GM12873 (cell line): ENCODE measurements around the gene ABHD4.

Experiments
- TF ChIP-seq, protein P1 (sequence below): IDR thresholded peaks from 2 replicates; pipeline ENCODE4 v1.5.1; 2012; ENCODE audit warnings: low read depth, mild to moderate bottlenecking, moderate library complexity, low read length, control low read depth; ENCODE audit not compliant: insufficient read depth; ENCODE audit errors: missing control alignments

Gene ABHD4

GRCh38 chr14:22573804-22574203 is 24.3 kb upstream of the ABHD4 start:
- TF ChIP-seq, protein P1, sequence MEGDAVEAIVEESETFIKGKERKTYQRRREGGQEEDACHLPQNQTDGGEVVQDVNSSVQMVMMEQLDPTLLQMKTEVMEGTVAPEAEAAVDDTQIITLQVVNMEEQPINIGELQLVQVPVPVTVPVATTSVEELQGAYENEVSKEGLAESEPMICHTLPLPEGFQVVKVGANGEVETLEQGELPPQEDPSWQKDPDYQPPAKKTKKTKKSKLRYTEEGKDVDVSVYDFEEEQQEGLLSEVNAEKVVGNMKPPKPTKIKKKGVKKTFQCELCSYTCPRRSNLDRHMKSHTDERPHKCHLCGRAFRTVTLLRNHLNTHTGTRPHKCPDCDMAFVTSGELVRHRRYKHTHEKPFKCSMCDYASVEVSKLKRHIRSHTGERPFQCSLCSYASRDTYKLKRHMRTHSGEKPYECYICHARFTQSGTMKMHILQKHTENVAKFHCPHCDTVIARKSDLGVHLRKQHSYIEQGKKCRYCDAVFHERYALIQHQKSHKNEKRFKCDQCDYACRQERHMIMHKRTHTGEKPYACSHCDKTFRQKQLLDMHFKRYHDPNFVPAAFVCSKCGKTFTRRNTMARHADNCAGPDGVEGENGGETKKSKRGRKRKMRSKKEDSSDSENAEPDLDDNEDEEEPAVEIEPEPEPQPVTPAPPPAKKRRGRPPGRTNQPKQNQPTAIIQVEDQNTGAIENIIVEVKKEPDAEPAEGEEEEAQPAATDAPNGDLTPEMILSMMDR, result no peak

GRCh38 chr14:22577334-22577908 is 20.7 kb upstream of the ABHD4 start:
- TF ChIP-seq, protein P1, result no peak

- TF ChIP-seq, protein P1, result no peak
These were observed 18.9 kb upstream of the ABHD4 start for GRCh38 chr14:22579236-22579635.

GRCh38 chr14:22579881-22580280 is 18.2 kb upstream of the ABHD4 start:
- TF ChIP-seq, protein P1, result no peak

DNA sequence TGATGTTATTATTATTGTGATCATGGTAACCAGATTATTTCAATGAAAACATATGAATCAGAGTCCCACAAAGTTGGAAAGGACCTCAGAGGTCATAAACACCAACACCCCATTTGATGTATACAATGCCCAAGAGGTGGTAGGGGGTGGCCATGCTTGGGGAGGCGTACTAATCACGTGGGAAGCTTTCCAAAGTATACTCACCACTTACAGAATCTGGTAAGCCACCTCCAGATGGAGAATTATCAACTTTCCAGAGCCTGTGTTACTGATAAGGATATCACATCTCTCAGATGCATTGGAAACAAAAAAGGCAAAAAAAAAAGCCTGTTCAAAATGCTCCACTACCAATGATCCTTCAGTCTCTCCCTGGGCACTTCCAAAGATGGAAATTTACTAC is 17.5 kb upstream of the ABHD4 start:
- TF ChIP-seq, protein P1, result no peak

DNA sequence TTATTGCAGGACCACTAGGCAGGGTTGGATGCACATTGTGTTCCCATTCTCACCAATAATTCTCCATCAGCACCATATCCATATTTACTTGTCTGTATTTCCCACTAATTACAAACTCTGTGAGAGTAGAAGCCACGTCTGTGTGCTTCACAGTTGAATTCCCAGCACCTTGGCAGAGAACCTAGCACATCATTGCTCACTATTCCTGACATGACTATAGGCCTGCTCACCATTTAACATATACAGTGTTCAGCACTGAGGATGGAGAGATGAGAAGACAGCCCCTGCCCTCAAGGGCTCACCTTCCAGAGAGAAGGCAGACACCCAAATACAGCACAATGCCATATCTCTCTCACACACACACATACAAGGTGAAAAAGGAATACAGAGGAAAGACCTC is 14.1 kb upstream of the ABHD4 start:
- TF ChIP-seq, protein P1, result no peak

DNA sequence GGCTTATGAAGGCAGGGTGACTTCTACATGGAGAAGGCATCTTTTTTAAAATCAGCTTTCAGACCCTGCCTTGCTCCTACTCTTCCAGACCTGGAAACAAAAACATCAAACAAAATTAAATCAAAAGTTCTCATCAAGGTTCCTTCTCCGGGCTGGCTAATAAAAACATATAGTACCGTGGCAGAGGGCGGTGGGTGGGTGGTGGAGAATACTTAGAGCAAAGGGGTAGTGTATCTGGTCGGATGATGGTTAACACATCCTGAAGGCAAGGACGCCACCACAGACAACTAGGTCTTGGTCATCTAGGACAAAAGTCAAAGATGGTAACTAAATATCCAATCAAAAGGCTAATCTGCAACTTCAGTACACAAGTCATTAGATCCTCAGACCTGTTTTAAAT is 10.9 kb upstream of the ABHD4 start:
- TF ChIP-seq, protein P1, result no peak

GRCh38 chr14:22588526-22589095 is 9.5 kb upstream of the ABHD4 start:
- TF ChIP-seq, protein P1, result no peak
